ENCODE results near the gene CFAP91. TPM values are rescaled to one million over a fixed set of nuclear protein-coding genes. Genes with fewer than 3 reads are reported as not detected.

The CFAP91 gene
- polyA plus RNA-seq, 1 donor from 2014 or later = 14.2 TPM

DNA sequence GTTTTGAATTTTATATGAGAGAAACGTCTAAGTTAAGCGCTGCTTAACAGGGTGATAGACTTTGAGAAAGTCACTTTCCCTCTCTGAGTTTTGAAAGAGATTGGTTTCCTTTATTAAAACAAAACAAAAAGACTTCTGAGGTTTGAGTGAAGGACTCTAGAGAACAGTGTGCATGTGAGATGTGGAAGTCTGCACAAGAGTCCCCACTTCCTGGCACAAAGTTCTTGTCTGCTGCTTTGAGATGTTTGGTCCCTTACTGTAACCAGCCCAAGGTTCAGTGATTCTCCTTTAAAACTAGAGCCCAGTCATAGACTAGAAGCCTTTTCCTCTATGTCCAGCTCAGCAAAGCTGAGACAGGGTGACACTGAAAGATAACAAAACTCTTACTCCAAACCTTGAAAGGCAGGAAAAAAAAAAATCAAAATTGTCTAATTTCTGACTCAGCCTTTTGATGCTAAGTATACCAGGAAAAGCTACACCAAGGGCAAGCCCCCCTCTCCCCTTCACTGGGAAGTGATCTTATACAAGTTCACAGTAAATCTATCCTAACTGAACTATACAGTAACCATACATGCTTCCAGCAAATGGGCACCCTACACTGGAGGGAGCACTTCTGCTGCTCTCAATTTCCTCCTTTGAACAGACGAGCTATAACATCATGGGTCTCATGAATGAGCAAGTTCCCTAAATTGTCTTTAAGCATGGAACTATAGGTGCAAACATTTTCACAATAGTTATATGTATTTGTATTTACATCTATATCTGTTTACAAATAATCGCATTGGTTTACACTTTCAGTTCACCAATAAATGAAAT is 44.7 kb upstream of the CFAP91 start:
- H4K20me1 ChIP-seq (ENCODE audit: insufficient read depth) = no peaks in the 10 kb centered on the region
- no peaks in the 10 kb centered on the region for H3F3A ChIP-seq (ENCODE audit: insufficient read depth, low read length, poor library complexity, severe bottlenecking)
- no peak overlapping the region for H2AFZ ChIP-seq (ENCODE audit: low read depth, low read length)
- H3K36me3 ChIP-seq (ENCODE audit: insufficient read depth, low read length) = no peaks in the 10 kb centered on the region
- no peaks in the 10 kb centered on the region for H3K9me3 ChIP-seq (ENCODE audit: low read length)
- no peak overlapping the region for H3K27ac ChIP-seq (ENCODE audit: low read length)
- H3K27me3 ChIP-seq (ENCODE audit: insufficient read depth, low read depth, low read length) = no peaks in the 10 kb centered on the region
- H3K4me2 ChIP-seq (ENCODE audit: low read length) = no peak overlapping the region
- H3K79me2 ChIP-seq (replicated peaks; ENCODE audit: insufficient read depth, low read length) = no peaks in the 10 kb centered on the region
- H3K9me2 ChIP-seq (ENCODE audit: insufficient read depth, low read length) = no peaks in the 10 kb centered on the region
- no peak for TF ChIP-seq EP300 (conservative IDR thresholded peaks at IDR 0.05; ENCODE audit: poor library complexity, severe bottlenecking)
- TF ChIP-seq SMC3 (conservative IDR thresholded peaks at IDR 0.05; ENCODE audit: poor library complexity) = no peak
- no peak for TF ChIP-seq REST (IDR thresholded peaks at IDR 0.05; ENCODE audit: borderline replicate concordance)
- TF ChIP-seq POLR2AphosphoS5 (IDR thresholded peaks at IDR 0.05) = no peak
- TF ChIP-seq CTCF (IDR thresholded peaks at IDR 0.05; ENCODE audit: poor library complexity, severe bottlenecking) = no peak
- TF ChIP-seq EZH2 (IDR thresholded peaks at IDR 0.05; ENCODE audit: borderline replicate concordance, insufficient read depth, low read length, poor library complexity, severe bottlenecking) = no peak
- no peak for TF ChIP-seq TAF1 (IDR thresholded peaks at IDR 0.05; ENCODE audit: low read depth)
- TF ChIP-seq RAD21 (conservative IDR thresholded peaks at IDR 0.05) = no peak
- no peak for TF ChIP-seq MXI1 (conservative IDR thresholded peaks at IDR 0.05; ENCODE audit: poor library complexity, severe bottlenecking)
- H3K4me3 ChIP-seq (ENCODE audit: low read length) = no peak overlapping the region
- no peak overlapping the region for H3K9ac ChIP-seq (ENCODE audit: low read length)

- no peaks in the 10 kb centered on the region for H3K27me3 ChIP-seq (ENCODE audit: insufficient read depth, low read depth, low read length)
- no peak overlapping the region for H3K9ac ChIP-seq (ENCODE audit: low read length)
- no peaks in the 10 kb centered on the region for H3K9me2 ChIP-seq (ENCODE audit: insufficient read depth, low read length)
- no peak overlapping the region for H3K4me2 ChIP-seq (ENCODE audit: low read length)
- no peaks in the 10 kb centered on the region for H3F3A ChIP-seq (ENCODE audit: insufficient read depth, low read length, poor library complexity, severe bottlenecking)
- H2AFZ ChIP-seq (ENCODE audit: low read depth, low read length) = no peak overlapping the region
- no peak overlapping the region for H3K27ac ChIP-seq (ENCODE audit: low read length)
- no peaks in the 10 kb centered on the region for H3K36me3 ChIP-seq (ENCODE audit: insufficient read depth, low read length)
- H3K79me2 ChIP-seq (replicated peaks; ENCODE audit: insufficient read depth, low read length) = no peaks in the 10 kb centered on the region
- TF ChIP-seq RAD21 (conservative IDR thresholded peaks at IDR 0.05) = no peak
- no peak for TF ChIP-seq EP300 (conservative IDR thresholded peaks at IDR 0.05; ENCODE audit: poor library complexity, severe bottlenecking)
- TF ChIP-seq MXI1 (conservative IDR thresholded peaks at IDR 0.05; ENCODE audit: poor library complexity, severe bottlenecking) = no peak
- H3K9me3 ChIP-seq (ENCODE audit: low read length) = no peaks in the 10 kb centered on the region
- H4K20me1 ChIP-seq (ENCODE audit: insufficient read depth) = no peaks in the 10 kb centered on the region
- H3K4me3 ChIP-seq (ENCODE audit: low read length) = no peak overlapping the region
These were observed 43.8 kb upstream of the CFAP91 start for GRCh38 chr3:119658994-119659393.
